Prostate gland (tissue), 2 donors: ENCODE results near the gene C11orf21. TPM values are rescaled to one million over a fixed set of nuclear protein-coding genes. Genes with fewer than 3 reads are reported as not detected.

Source experiments
- DNase-seq: peaks from one replicate; pipeline ENCODE4 v3.0.0-alpha.2; 2019; ENCODE audit warnings: low spot score
- H3K27ac ChIP-seq, 2 donors: fragments of 200-600 bp; sonication (generic); 2 replicates each; pipeline ENCODE4 v1.5.1; 2017 to 2019
- H3K27me3 ChIP-seq: fragments of 200-600 bp; sonication (generic); replicated peaks from 2 replicates; pipeline ENCODE4 v1.5.1; 2019; ENCODE audit not compliant: insufficient read depth
- H3K36me3 ChIP-seq, 2 donors: fragments of 200-600 bp; sonication (generic); 1 replicate in 1 of 2; 2 replicates in 1 of 2; pipeline versions ENCODE4 v1.5.1 to v1.8.1; 2017 to 2019
- H3K4me1 ChIP-seq: fragments of 200-600 bp; sonication (generic); replicated peaks from 2 replicates; pipeline ENCODE4 v1.5.1; 2019
- H3K4me3 ChIP-seq, 2 donors: fragments of 200-600 bp; sonication (generic); 2 replicates each; pipeline ENCODE4 v1.5.1; 2017 to 2019
- H3K9me3 ChIP-seq: fragments of 200-600 bp; sonication (generic); 2 replicates; pipeline ENCODE4 v1.5.1; 2017
- POLR2A ChIP-seq: fragments of 450-650 bp; IDR thresholded peaks from one replicate; pipeline ENCODE4 v1.6.1; 2016; ENCODE audit warnings: antibody characterized with exemption, mild to moderate bottlenecking
- POLR2AphosphoS5 ChIP-seq: sonication (generic); formaldehyde crosslinking; IDR thresholded peaks from one replicate; pipeline ENCODE4 v1.6.1; 2017; ENCODE audit warnings: antibody characterized with exemption
- WGBS: methylation state at CpG from one replicate; pipeline ENCODE4 v1.1.5; 2018; 5-methylcytosine and 5-hydroxymethylcytosine counted together
- intact Hi-C: fragments of 100-400 bp; cut with DNase I; formaldehyde crosslinking; loops from one replicate; pipeline ENCODE4 v1.14.2; 2022
- total RNA-seq, 2 donors: library from RNA; depleted of rRNA; stranded (reverse); fragments of >200 nt; gene quantifications; one replicate each; pipeline ENCODE4 v1.1.0, GENCODE V29; 2016
- TF ChIP-seq, protein P1 (sequence below), 4 experiments: fragments of 200-600 bp in 2 of 4; fragments of 450-650 bp in 2 of 4; sonication (generic) in 2 of 4; IDR thresholded peaks; 1 replicate in 3 of 4; 2 replicates in 1 of 4; pipeline ENCODE4 v1.5.1; 2016 to 2019; ENCODE audit warnings: antibody characterized with exemption in 4 of 4, mild to moderate bottlenecking in 2 of 4, moderate library complexity in 2 of 4

Gene C11orf21
- total RNA-seq, 2 donors from 2014 or later: 0.85 TPM; not detected in 1

DNA sequence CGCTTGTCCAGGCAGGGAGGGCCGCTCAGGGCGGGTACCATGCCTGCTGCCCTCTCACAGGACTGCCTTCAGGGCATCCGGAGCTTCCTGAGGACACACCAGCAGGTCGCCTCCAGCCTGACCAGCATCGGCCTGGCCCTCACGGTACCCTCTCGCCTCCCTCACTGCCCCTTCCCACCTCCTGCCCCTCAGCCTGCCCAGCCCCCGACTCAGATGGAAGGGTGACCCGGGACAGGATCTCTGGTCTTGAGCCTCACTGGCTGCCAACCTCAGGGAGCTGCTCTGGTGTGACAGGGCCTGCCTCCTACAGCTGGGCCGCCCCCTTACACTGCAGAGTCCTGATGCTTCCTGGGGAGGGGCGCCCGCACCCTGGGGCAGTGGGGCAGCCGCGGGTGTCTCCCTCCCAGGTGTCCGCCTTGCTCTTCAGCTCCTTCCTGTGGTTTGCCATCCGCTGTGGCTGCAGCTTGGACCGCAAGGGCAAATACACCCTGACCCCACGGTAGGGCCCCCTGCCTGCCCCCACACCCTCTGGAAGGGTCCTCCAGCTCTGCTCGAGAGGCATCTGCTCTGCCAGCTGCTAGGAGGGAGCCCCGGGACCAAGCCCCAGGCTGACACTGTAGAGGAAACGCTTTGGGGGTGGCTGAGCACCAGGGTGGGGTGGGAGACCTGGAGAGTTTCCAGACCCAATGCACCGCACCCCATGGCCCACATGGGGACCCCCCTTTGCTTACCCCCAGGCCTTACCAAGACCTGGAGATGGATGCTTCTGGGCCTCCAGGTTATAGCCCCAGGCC is 14.6 kb upstream of the C11orf21 start:
- 91% methylated on average over 23 of the region's 23 CpGs for WGBS
- no peak for DNase-seq
- Histone ChIP-seq H3K36me3 (no peaks in the 10 kb centered on the region), H3K27me3 (no peaks in the 10 kb centered on the region), H3K9me3 (no peaks in the 10 kb centered on the region), H3K4me3 (no peak overlapping the region), H3K27ac (no peak overlapping the region), H3K4me1 (peaks cover 8% of the 10 kb centered on the region)
- intact Hi-C loops: loop anchor here (5.0 kb wide), 1 partner anchor 211 kb away; no protein-coding TSS in a partner anchor
- TF ChIP-seq POLR2AphosphoS5 (no peak), POLR2A (no peak)
- TF ChIP-seq, protein P1, sequence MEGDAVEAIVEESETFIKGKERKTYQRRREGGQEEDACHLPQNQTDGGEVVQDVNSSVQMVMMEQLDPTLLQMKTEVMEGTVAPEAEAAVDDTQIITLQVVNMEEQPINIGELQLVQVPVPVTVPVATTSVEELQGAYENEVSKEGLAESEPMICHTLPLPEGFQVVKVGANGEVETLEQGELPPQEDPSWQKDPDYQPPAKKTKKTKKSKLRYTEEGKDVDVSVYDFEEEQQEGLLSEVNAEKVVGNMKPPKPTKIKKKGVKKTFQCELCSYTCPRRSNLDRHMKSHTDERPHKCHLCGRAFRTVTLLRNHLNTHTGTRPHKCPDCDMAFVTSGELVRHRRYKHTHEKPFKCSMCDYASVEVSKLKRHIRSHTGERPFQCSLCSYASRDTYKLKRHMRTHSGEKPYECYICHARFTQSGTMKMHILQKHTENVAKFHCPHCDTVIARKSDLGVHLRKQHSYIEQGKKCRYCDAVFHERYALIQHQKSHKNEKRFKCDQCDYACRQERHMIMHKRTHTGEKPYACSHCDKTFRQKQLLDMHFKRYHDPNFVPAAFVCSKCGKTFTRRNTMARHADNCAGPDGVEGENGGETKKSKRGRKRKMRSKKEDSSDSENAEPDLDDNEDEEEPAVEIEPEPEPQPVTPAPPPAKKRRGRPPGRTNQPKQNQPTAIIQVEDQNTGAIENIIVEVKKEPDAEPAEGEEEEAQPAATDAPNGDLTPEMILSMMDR (IDR thresholded peaks at IDR 0.05): no peak

DNA sequence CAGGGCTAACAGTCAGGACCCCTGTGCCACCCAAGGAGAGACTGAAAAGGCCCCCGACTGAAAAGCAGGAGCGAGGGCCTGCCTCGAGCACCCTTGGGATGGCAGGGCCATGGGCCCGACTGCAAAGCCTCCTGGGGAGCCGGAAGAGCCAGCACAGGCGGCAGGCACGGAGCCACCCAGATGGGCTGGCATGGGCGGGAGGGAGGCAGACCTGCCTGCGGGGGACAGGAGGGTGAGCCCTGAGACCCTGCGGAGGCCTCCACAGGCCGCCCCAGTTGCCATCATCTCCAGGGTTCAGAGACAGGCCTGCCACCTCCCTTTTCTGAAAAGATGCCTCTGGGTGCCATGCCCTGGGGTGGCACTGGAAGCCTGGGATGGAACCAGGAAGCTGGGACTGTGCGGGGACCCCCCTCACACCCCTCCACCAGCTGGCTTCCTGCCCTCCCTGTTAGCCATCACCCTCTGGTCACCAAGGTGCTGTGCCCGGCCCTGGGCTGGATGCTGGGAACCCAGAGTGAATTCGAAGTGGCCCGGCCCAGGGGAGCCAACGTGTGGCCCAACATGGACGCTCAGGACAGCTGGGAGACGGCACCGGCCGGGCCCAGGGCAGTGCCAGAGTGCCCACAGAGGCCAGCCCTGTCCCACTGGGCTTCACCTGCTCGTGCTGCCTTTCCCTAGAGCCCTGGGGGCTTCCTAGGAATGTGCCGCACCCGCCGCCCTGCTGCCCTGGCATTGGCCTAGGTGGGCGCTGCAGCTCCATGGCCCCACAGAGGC is 13.9 kb upstream of the C11orf21 start:
- H3K36me3 ChIP-seq: no peaks in the 10 kb centered on the region
- DNase-seq: no peak
- no peaks in the 10 kb centered on the region for H3K9me3 ChIP-seq
- WGBS: 65% methylated on average over 25 of the region's 25 CpGs
- intact Hi-C loops: loop anchor here (5.0 kb wide), 1 partner anchor 212 kb away; no protein-coding TSS in a partner anchor
- H3K27me3 ChIP-seq: no peaks in the 10 kb centered on the region
- no peak overlapping the region for H3K4me3 ChIP-seq
- H3K4me1 ChIP-seq: peaks cover 8% of the 10 kb centered on the region
- TF ChIP-seq, protein P1 (IDR thresholded peaks at IDR 0.05): no peak
- H3K27ac ChIP-seq: peak overlapping the region; percentile 62 to 68

DNA sequence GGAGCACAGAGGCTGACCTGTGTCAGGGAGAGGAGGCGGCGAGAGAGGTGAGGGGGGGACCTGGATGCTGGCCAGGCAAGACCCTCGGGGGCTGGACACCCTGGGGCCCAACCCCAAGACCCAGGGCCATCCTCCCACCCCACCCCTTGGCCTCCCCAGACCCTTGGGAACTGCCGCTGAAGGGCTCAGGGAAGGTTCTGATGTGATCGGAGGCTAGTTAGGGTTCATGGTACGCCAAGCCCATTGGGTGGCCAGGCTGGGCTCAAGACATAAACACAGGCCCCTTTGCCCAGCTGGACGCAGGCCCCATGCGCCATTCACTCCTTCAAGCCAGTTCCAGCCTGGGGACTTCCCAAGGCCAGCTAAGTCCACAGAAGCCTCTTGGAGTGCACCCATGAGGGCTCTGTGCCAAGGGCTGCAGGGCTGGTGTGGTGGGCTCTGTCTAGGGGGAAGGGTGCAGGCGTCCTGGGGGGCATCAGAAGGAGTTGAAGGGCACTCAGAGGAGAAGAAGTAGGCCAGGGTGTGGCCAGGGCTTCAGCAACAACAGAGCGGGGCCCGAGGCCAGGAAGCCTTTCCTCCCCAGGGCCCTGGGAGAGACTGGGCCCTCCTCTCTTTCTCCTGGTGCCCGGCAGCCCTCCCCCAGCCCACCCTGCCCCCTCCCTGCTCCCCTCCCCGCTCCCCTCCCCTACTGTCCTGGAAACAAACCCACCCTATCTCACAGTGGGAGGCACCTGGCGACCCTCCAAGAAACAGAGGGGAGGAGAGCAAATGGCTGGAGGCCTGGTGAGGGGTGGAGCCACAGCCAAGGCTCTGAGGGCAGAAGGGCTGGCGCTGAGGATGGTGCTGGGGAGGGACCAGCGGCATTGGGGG is 13.0 kb upstream of the C11orf21 start:
- H3K4me3 ChIP-seq: no peak overlapping the region
- DNase-seq: peak; percentile 71
- H3K4me1 ChIP-seq: peaks cover 8% of the 10 kb centered on the region
- intact Hi-C loops: loop anchor here (5.0 kb wide), 1 partner anchor 213 kb away; no protein-coding TSS in a partner anchor
- no peaks in the 10 kb centered on the region for H3K36me3 ChIP-seq
- TF ChIP-seq, protein P1 (IDR thresholded peaks at IDR 0.05): no peak
- TF ChIP-seq POLR2AphosphoS5 (peak; percentile 58), POLR2A (peak; percentile 37)
- WGBS: 24% methylated on average over 16 of the region's 16 CpGs
- H3K27ac ChIP-seq: peak overlapping the region; percentile 62 to 68
- H3K9me3 ChIP-seq: no peaks in the 10 kb centered on the region
- H3K27me3 ChIP-seq: no peaks in the 10 kb centered on the region

DNA sequence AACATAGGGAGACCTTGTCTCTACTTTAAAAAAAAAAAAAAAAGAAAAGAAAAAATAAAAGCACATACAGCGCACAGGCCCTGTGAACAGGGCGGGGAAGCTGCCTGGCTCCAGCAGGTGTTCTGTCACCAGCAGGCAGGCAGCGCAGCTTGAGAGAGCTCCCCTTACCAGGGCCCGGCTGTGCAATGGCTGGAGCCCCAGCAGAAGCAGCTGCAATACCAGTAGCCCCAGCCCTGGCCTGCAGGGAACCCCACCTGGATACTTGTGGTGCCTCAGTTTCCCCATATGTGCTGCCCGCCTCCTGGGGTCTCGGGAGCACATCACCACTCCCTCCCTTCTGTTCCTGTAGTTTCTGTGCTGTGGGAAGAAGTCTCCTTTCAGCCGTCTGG is 12.4 kb upstream of the C11orf21 start:
- Histone ChIP-seq H3K4me1 (peaks cover 8% of the 10 kb centered on the region), H3K4me3 (no peak overlapping the region), H3K27ac (peak overlapping the region; percentile 62 to 68), H3K9me3 (no peaks in the 10 kb centered on the region), H3K36me3 (no peaks in the 10 kb centered on the region), H3K27me3 (no peaks in the 10 kb centered on the region)
- intact Hi-C loops: no loop called here
- WGBS: 83% methylated on average over 7 of the region's 7 CpGs
- DNase-seq: no peak
- no peak for TF ChIP-seq POLR2AphosphoS5
- TF ChIP-seq, protein P1 (IDR thresholded peaks at IDR 0.05): no peak
- no peak for TF ChIP-seq POLR2A
